ENCODE measurements around the gene PHF1. TPM values are rescaled to one million over a fixed set of nuclear protein-coding genes. Genes with fewer than 3 reads are reported as not detected.
"Not testable (repeated sequence)": the region's sequence is repeated elsewhere in the genome, so short reads cannot be mapped to it uniquely, and the experiment has no call there.

Gene PHF1
- polyA plus RNA-seq, 1 experiment, result 54.6 TPM

DNA sequence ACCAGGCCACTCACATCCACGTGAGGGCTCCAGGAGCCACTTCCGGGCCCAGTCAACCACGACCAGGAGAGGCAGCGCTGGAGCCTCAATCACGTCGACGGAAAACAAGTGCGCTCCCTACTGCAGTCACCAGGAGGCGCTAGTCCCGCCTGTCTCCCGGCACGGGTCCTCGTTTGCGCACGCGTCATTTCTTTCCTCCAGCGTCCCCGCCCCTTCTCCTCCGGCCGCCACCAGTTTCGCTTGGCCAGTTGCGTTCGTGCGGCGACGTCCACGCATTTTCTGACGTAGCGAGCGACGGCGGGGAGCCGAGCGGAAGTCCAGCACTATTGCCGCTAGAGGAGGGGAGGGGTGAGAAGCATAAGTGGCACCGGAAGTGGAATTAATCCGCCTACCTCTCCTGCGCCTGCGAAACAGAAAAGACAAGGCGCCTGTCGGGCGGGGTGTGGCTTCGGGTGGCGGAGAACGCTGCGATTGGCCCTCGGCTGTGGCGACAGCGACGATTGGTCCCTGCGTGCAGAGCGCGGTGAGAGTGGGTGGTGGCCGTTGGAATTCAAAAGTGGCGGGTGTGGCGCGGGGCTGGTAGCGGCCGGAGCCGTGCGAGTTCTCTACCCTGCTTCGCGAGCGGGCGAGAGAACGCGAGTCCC, 19.4 kb upstream of the PHF1 start, which contains the start of gene KIFC1:
Gene KIFC1 (plus strand): TSS at position 546 of the 644 bp plus-strand sequence. CDS start 163 bp downstream, outside the sequence.
- peak within 1 kb of the TSS; percentile 87 for H3K4me3 ChIP-seq (ENCODE audit: low read depth, low read length)
- H3K36me3 ChIP-seq (ENCODE audit: control insufficient read depth, insufficient read depth, low read length), result no peaks in the 10 kb centered on the region
- POLR2A ChIA-PET, result no interaction called here
- peak; percentile 99 for TF ChIP-seq CTCF (IDR thresholded peaks at IDR 0.05; ENCODE audit: insufficient read depth, low read depth, low read length)
- H3K27me3 ChIP-seq (ENCODE audit: control insufficient read depth, insufficient read depth, low read length), result no peaks in the 10 kb centered on the region
- CTCF ChIA-PET, result interaction anchor here (0.7 to 2.3 kb wide), 10 partner anchors 11 to 204 kb away, joined by 3 to 19 read pairs (median 4); no protein-coding TSS in a partner anchor
- DNase-seq (ENCODE audit: low read depth), result peak; percentile 99

- Histone ChIP-seq H3K4me3 (ENCODE audit: low read depth, low read length) (peak overlapping the region; percentile 87), H3K27me3 (ENCODE audit: control insufficient read depth, insufficient read depth, low read length) (no peaks in the 10 kb centered on the region), H3K36me3 (ENCODE audit: control insufficient read depth, insufficient read depth, low read length) (no peaks in the 10 kb centered on the region)
- no peak for TF ChIP-seq CTCF (IDR thresholded peaks at IDR 0.05; ENCODE audit: insufficient read depth, low read depth, low read length)
- DNase-seq (ENCODE audit: low read depth), result no peak
- ChIA-PET CTCF (interaction anchor here (0.6 to 1.9 kb wide), 2 partner anchors 25 to 34 kb away, joined by 3 to 5 read pairs; no protein-coding TSS in a partner anchor), POLR2A (no interaction called here)
Measured at GRCh38 chr6:33391922-33392594, 18.8 kb upstream of the PHF1 start.

DNA sequence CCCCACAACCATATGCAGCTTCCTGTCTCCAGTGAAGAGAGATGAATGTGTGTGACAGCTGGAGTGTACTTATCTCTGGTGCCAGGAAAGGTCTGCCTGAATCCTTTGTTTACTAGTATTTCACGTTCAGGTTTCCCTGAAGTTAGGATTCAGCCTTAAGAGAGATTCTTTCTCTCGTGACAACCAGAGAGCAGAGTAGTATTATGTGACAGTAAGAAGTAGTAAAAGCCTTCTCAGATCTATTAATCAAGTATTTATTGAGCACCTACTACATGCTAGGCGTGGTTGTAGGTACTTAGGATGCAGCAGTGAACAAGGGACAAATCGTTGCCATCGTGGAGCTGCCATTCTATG, 18.2 kb upstream of the PHF1 start:
- Histone ChIP-seq H3K36me3 (ENCODE audit: control insufficient read depth, insufficient read depth, low read length) (no peaks in the 10 kb centered on the region), H3K4me3 (ENCODE audit: low read depth, low read length) (peak overlapping the region; percentile 87), H3K27me3 (ENCODE audit: control insufficient read depth, insufficient read depth, low read length) (no peaks in the 10 kb centered on the region)
- CTCF ChIA-PET, result interaction anchor here (0.6 to 1.9 kb wide), 2 partner anchors 25 to 33 kb away, joined by 3 to 5 read pairs; no protein-coding TSS in a partner anchor
- POLR2A ChIA-PET, result no interaction called here
- no peak for DNase-seq (ENCODE audit: low read depth)
- TF ChIP-seq CTCF (IDR thresholded peaks at IDR 0.05; ENCODE audit: insufficient read depth, low read depth, low read length), result no peak

DNA sequence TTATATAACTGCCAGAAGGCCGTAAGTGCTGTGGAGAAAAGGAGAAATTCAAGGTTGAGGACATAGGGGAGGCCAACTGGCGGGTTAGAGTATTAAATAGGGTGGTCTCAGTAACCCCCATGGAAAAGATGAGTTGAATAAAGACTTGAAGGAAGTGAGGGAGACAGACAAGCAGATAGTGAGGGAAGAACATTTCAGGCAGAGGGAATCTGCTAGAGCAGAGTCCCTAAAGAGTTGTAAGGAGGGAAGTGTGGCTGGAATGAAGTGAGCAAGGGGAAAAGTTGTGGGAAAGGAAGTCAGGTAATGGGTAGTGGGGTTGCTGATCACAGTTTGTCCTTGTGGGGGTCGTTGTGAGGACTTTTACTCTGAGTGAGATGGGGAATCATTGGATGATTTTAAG, 17.8 kb upstream of the PHF1 start:
- ChIA-PET CTCF (interaction anchor here (0.6 to 1.9 kb wide), 2 partner anchors 24 to 33 kb away, joined by 3 to 5 read pairs; no protein-coding TSS in a partner anchor), POLR2A (no interaction called here)
- no peaks in the 10 kb centered on the region for H3K27me3 ChIP-seq (ENCODE audit: control insufficient read depth, insufficient read depth, low read length)
- TF ChIP-seq CTCF (IDR thresholded peaks at IDR 0.05; ENCODE audit: insufficient read depth, low read depth, low read length), result no peak
- DNase-seq (ENCODE audit: low read depth), result no peak
- no peaks in the 10 kb centered on the region; the same call in 1 of the 2 replicates for H3K36me3 ChIP-seq (ENCODE audit: control insufficient read depth, insufficient read depth, low read length)
- peak overlapping the region; percentile 87 for H3K4me3 ChIP-seq (ENCODE audit: low read depth, low read length)

GRCh38 chr6:33397541-33397940, 13.3 kb upstream of the PHF1 start:
- peaks cover 1% of the 10 kb centered on the region for H3K36me3 ChIP-seq (ENCODE audit: control insufficient read depth, insufficient read depth, low read length)
- no peaks in the 10 kb centered on the region for H3K27me3 ChIP-seq (ENCODE audit: control insufficient read depth, insufficient read depth, low read length)
- H3K4me3 ChIP-seq (ENCODE audit: low read depth, low read length), result no peak overlapping the region
- ChIA-PET POLR2A (no interaction called here), CTCF (interaction anchor here (0.9 to 1.1 kb wide), 2 partner anchors 13 kb away, joined by 3 to 4 read pairs; no protein-coding TSS in a partner anchor)
- DNase-seq (ENCODE audit: low read depth), result no peak
- no peak for TF ChIP-seq CTCF (IDR thresholded peaks at IDR 0.05; ENCODE audit: insufficient read depth, low read depth, low read length)

DNA sequence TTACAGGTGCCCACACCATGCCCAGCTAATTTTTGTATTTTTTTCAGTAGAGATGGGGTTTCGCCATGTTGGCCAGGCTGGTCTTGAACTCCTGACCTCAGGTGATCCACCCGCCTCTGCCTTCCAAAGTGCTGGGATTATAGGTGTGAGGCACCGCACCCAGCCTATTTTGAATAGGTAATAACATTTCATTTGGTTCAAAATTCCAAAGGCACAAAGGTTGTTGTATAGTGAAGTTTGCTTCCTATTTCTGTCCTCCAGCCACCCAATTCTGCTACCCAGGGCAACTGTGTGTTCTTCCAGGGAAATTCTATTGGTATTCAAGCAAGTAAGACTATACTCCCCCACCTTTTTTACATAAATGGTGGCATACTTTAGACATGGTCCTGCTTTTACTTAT, 12.2 kb upstream of the PHF1 start:
- CTCF ChIA-PET, result interaction anchor here (0.6 to 1.1 kb wide), 3 partner anchors 14 to 373 kb away, joined by 3 to 4 read pairs (median 3); no protein-coding TSS in a partner anchor
- DNase-seq (ENCODE audit: low read depth); POLR2A ChIA-PET: not testable (repeated sequence)

GRCh38 chr6:33399881-33400280, 10.9 kb upstream of the PHF1 start:
- H3K27me3 ChIP-seq (ENCODE audit: control insufficient read depth, insufficient read depth, low read length); POLR2A ChIA-PET; CTCF ChIA-PET; H3K4me3 ChIP-seq (ENCODE audit: low read depth, low read length); DNase-seq (ENCODE audit: low read depth); H3K36me3 ChIP-seq (ENCODE audit: control insufficient read depth, insufficient read depth, low read length): not testable (repeated sequence)

More for the DNA sequence above, 12.2 kb upstream of the PHF1 start:
- H3K27me3 ChIP-seq (ENCODE audit: control insufficient read depth, insufficient read depth, low read length); H3K36me3 ChIP-seq (ENCODE audit: control insufficient read depth, insufficient read depth, low read length); H3K4me3 ChIP-seq (ENCODE audit: low read depth, low read length): not testable (repeated sequence)

All from BJ (cell line).